ENCODE results near the gene YTHDC1. TPM values are rescaled to one million over a fixed set of nuclear protein-coding genes. Genes with fewer than 3 reads are reported as not detected.

The YTHDC1 gene
- total RNA-seq, 2 experiments from 2014 or later, result 383 to 389 TPM

DNA sequence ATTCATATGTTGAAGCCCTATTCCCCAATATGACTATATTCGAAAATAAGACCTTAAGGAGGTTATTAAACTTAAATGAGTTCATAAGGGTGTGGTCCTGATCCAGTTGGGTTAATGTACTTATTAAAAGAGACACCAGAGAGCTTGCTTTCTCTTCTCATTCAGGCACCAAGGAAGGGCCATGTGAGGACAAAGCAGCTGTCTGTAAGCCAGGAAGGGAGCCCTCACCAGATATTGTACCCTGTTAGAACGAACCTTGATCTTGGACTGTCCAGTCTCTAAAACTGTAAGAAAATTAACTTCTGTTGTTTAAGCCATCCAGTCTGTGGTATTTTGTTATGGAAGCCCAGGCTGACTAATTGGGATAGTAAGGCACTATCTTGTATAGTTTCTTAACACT, 9.1 kb upstream of the YTHDC1 start:
- H3K27ac ChIP-seq (ENCODE audit: low read depth in 1 of 2, low read length in 2 of 2), result no peak overlapping the region
- ChIA-PET POLR2A (interaction anchor here (0.7 kb wide), 1 partner anchor 16 kb away, joined by 3 read pairs; no protein-coding TSS in a partner anchor), CTCF (interaction anchor here (0.9 to 1.3 kb wide), 2 partner anchors 17 to 87 kb away, joined by 3 to 4 read pairs; no protein-coding TSS in a partner anchor)
- H3K4me1 Mint-ChIP-seq (ENCODE audit: low read depth), result no peaks in the 10 kb centered on the region
- H3K36me3 ChIP-seq (ENCODE audit: insufficient read depth, low read length), result no peaks in the 10 kb centered on the region
- H3K27ac Mint-ChIP-seq, result no peak overlapping the region
- H3K4me3 ChIP-seq (ENCODE audit: low read length), result no peak overlapping the region
- intact Hi-C loops (cut with DNase I, micrococcal nuclease), result no loop called here
- no peak overlapping the region for H3K4me3 Mint-ChIP-seq
- peaks cover 6% of the 10 kb centered on the region for H3K27me3 Mint-ChIP-seq
- H3K9me3 Mint-ChIP-seq, result no peaks in the 10 kb centered on the region
- no peaks in the 10 kb centered on the region for H3K4me1 ChIP-seq (ENCODE audit: insufficient read depth, low read length)
- TF ChIP-seq, protein P1, sequence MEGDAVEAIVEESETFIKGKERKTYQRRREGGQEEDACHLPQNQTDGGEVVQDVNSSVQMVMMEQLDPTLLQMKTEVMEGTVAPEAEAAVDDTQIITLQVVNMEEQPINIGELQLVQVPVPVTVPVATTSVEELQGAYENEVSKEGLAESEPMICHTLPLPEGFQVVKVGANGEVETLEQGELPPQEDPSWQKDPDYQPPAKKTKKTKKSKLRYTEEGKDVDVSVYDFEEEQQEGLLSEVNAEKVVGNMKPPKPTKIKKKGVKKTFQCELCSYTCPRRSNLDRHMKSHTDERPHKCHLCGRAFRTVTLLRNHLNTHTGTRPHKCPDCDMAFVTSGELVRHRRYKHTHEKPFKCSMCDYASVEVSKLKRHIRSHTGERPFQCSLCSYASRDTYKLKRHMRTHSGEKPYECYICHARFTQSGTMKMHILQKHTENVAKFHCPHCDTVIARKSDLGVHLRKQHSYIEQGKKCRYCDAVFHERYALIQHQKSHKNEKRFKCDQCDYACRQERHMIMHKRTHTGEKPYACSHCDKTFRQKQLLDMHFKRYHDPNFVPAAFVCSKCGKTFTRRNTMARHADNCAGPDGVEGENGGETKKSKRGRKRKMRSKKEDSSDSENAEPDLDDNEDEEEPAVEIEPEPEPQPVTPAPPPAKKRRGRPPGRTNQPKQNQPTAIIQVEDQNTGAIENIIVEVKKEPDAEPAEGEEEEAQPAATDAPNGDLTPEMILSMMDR (IDR thresholded peaks at IDR 0.05), result no peak
- no peaks in the 10 kb centered on the region for H3K27me3 ChIP-seq (ENCODE audit: control insufficient read depth in 1 of 2, insufficient read depth in 2 of 2, low read length in 2 of 2)
- H3K36me3 Mint-ChIP-seq (ENCODE audit: low read depth), result no peaks in the 10 kb centered on the region
- no peaks in the 10 kb centered on the region for H3K9me3 ChIP-seq (ENCODE audit: control insufficient read depth in 1 of 2, insufficient read depth in 1 of 2, low read length in 2 of 2)
- ATAC-seq (ENCODE audit: poor library complexity) (no peak), DNase-seq (no peak)

DNA sequence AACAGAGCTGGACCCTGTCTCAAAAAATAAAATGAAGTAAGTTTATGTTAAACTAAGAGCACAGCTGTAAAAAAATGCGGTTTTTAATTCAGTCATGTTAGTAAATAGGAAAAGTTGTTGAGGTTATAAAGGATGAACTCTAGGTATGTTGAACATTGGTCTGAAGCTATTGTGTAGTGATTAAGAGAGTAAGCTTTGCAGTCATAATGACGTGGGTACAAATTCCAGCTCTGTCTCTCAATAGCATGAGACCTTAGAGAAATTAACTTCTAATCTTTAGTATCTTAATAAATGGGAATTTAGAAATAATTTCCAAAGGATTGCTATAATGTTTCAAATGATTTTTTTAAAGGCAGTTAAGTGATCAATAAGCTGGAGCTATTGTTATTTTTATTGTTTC, 2.9 kb upstream of the YTHDC1 start:
- ChIA-PET POLR2A (interaction anchor here (1.4 kb wide), 1 partner anchor 23 kb away, joined by 4 read pairs; no protein-coding TSS in a partner anchor), CTCF (no interaction called here)
- H3K4me1 Mint-ChIP-seq (ENCODE audit: low read depth), result peaks cover 19% of the 10 kb centered on the region
- H3K27ac Mint-ChIP-seq, result peak overlapping the region; percentile 48
- intact Hi-C loops (cut with DNase I, micrococcal nuclease), result loop anchor here in 1 of 2 experiments (1.0 kb wide), 1 partner anchor 20 kb away; no protein-coding TSS in a partner anchor
- H3K4me3 Mint-ChIP-seq, result no peak overlapping the region
- TF ChIP-seq, protein P1 (IDR thresholded peaks at IDR 0.05), result no peak
- ATAC-seq (ENCODE audit: poor library complexity), result no peak
- no peaks in the 10 kb centered on the region for H3K9me3 ChIP-seq (ENCODE audit: control insufficient read depth in 1 of 2, insufficient read depth in 1 of 2, low read length in 2 of 2)
- no peak for DNase-seq
- H3K27ac ChIP-seq (ENCODE audit: low read depth in 1 of 2, low read length in 2 of 2), result no peak overlapping the region
- peaks cover 7% of the 10 kb centered on the region for H3K4me1 ChIP-seq (ENCODE audit: insufficient read depth, low read length)
- no peaks in the 10 kb centered on the region for H3K36me3 ChIP-seq (ENCODE audit: insufficient read depth, low read length)
- H3K27me3 ChIP-seq (ENCODE audit: control insufficient read depth in 1 of 2, insufficient read depth in 2 of 2, low read length in 2 of 2), result no peaks in the 10 kb centered on the region
- no peaks in the 10 kb centered on the region for H3K27me3 Mint-ChIP-seq
- H3K4me3 ChIP-seq (ENCODE audit: low read length), result no peak overlapping the region
- no peaks in the 10 kb centered on the region for H3K9me3 Mint-ChIP-seq
- peaks cover 24% of the 10 kb centered on the region for H3K36me3 Mint-ChIP-seq (ENCODE audit: low read depth)

DNA sequence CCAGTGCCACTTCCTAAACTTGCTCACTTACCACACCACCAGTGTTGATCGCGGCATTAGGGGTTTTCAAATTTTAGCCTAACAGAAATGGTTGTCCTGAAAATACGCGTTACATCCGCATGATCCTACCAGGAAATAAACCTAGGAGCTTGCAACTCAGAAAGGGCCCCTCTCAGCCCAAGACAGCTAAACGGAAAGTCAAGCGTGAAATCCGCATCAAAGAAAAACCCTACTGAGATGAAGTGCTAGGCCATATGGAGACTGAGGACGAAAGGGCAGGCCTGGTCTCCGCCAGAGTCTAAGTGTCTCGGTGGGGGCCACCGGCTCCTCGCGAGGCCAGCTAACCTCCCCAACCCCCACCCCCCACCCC, 626 bp downstream of the YTHDC1 start:
- Mint-ChIP-seq H3K27me3 (no peaks in the 10 kb centered on the region), H3K4me1 (ENCODE audit: low read depth) (peaks cover 54% of the 10 kb centered on the region), H3K4me3 (peak overlapping the region; percentile 99), H3K27ac (peak overlapping the region; percentile 100), H3K9me3 (no peaks in the 10 kb centered on the region), H3K36me3 (ENCODE audit: low read depth) (peaks cover 51% of the 10 kb centered on the region)
- no peaks in the 10 kb centered on the region for H3K9me3 ChIP-seq (ENCODE audit: control insufficient read depth in 1 of 2, insufficient read depth in 1 of 2, low read length in 2 of 2)
- ATAC-seq (ENCODE audit: poor library complexity) (peak; percentile 1), DNase-seq (peak in 5 of 14 experiments; percentile 4 to 59 (median 15))
- ChIA-PET CTCF (no interaction called here), POLR2A (interaction anchor here (0.9 to 1.1 kb wide), 4 partner anchors 11 to 17 kb away, joined by 3 to 5 read pairs (median 4); no protein-coding TSS in a partner anchor)
- intact Hi-C loops (cut with DNase I, micrococcal nuclease), result loop anchor here (5.0 kb wide), 3 partner anchors 37 to 807 kb away; no protein-coding TSS in a partner anchor
- H3K27me3 ChIP-seq (ENCODE audit: control insufficient read depth in 1 of 2, insufficient read depth in 2 of 2, low read length in 2 of 2), result no peaks in the 10 kb centered on the region
- TF ChIP-seq, protein P1 (IDR thresholded peaks at IDR 0.05), result no peak
- H3K36me3 ChIP-seq (ENCODE audit: insufficient read depth, low read length), result peaks cover 12% of the 10 kb centered on the region
- peak overlapping the region; percentile 87 for H3K4me3 ChIP-seq (ENCODE audit: low read length)
- peak overlapping the region; percentile 86 to 98 for H3K27ac ChIP-seq (ENCODE audit: low read depth in 1 of 2, low read length in 2 of 2)
- H3K4me1 ChIP-seq (ENCODE audit: insufficient read depth, low read length), result peaks cover 23% of the 10 kb centered on the region

Measured in CD4-positive, alpha-beta T cell (primary cell).